H1 (cell line): Measurements from ENCODE around the gene IRS1. TPM values are rescaled to one million over a fixed set of nuclear protein-coding genes. Genes with fewer than 3 reads are reported as not detected.

Experiments
- CREB1 ChIP-seq: IDR thresholded peaks from 2 replicates; pipeline ENCODE4 v1.6.1; 2012; ENCODE audit warnings: inconsistent platforms
- JUN ChIP-seq: IDR thresholded peaks from 2 replicates; pipeline ENCODE4 v1.6.1; 2011; ENCODE audit warnings: low read depth, mild to moderate bottlenecking, improper control_type of control experiment, low read length
- RAD21 ChIP-seq, 2 experiments: IDR thresholded peaks in 1 of 2; conservative IDR thresholded peaks in 1 of 2; 2 replicates each; pipeline ENCODE4 v1.6.1; 2011; ENCODE audit warnings: low read depth in 2 of 2, low read length in 2 of 2, improper control_type of control experiment in 1 of 2, inconsistent platforms in 1 of 2, mild to moderate bottlenecking in 1 of 2, moderate library complexity in 1 of 2
- polyA plus RNA-seq, 7 experiments: library from polyadenylated mRNA; depleted of rRNA in 3 of 7; stranded (reverse) in 5 of 7; unstranded in 2 of 7; fragments of >200 nt in 5 of 7; fragments of 200-250 nt in 2 of 7; gene quantifications; 1 replicate in 5 of 7; 2 replicates in 1 of 7; 4 replicates in 1 of 7; pipeline versions ENCODE4 v1.2.1 to v1.2.3, GENCODE V29; 2011 to 2013; ENCODE audit warnings: missing spikeins in 2 of 7, mixed read lengths in 2 of 7
- total RNA-seq: library from RNA; stranded (reverse); fragmentation: NEBNext Ultra II Directional; extraction: Animal tissue kit (Norgen Biotek cat#: 25700); gene quantifications from 2 replicates; pipeline ENCODE4 v1.2.1, GENCODE V29; 2021
- TF ChIP-seq, protein P1 (sequence below): IDR thresholded peaks from 2 replicates; pipeline ENCODE4 v1.6.1; 2012; ENCODE audit warnings: inconsistent platforms
- TF ChIP-seq, protein P2 (sequence below): IDR thresholded peaks from 2 replicates; pipeline ENCODE4 v1.6.1; 2011; ENCODE audit warnings: low read depth, mild to moderate bottlenecking, low read length; ENCODE audit not compliant: insufficient read depth

The IRS1 gene
- total and polyA plus RNA-seq, 2 of the 8 experiments (the other 6 are each of a cell fraction or from before 2014, with no cell fraction given) = 9.1 to 26.9 TPM

DNA sequence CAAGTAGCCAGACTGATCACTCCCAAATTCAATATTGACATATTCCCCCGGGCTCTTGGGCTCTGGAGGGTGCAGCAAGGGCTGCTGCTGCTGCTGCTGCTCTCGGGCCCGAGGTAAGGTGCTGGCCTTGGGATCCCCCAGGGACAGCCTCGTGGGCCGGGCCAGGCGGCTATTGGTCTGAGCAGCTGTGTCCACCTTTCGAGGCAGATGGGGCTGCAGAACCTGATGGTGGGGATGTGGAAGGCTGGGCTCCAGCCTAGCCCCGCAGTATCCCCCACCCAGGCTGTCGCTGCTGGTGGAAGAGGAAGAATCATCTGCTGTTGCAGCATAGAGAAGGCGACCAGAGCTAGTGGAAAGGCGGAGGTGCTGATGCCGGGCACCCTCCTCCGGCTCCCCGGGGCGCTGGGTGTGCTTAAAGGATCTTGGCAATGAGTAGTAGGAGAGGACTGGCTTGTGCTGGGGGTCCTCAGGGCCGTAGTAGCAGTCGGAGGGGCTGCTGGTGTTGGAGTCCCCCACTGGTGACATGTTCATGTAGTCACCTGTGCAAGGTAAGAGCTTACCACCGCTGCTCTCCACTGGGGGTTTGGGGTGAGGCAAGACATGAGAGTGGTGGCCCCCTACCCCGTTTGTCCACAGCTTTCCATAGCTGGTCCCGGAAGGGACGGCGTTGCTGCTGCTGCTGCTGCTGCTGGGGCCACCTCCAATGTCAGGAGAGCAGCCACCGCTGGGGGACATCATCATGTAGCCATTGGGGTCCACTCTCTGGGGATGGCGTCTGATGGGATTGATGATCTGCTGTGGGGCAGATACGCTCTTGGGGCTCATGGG is 3.4 kb downstream of the IRS1 start (continued):
- TF ChIP-seq, protein P1, sequence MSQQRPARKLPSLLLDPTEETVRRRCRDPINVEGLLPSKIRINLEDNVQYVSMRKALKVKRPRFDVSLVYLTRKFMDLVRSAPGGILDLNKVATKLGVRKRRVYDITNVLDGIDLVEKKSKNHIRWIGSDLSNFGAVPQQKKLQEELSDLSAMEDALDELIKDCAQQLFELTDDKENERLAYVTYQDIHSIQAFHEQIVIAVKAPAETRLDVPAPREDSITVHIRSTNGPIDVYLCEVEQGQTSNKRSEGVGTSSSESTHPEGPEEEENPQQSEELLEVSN = no peak
- TF ChIP-seq RAD21 (IDR thresholded peaks at IDR 0.05 in 1 of 2, conservative IDR thresholded peaks at IDR 0.05 in 1 of 2; ENCODE audit: low read depth in 2 of 2, low read length in 2 of 2) = no peak
- TF ChIP-seq CREB1 = no peak
- TF ChIP-seq, protein P2, sequence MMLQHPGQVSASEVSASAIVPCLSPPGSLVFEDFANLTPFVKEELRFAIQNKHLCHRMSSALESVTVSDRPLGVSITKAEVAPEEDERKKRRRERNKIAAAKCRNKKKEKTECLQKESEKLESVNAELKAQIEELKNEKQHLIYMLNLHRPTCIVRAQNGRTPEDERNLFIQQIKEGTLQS = no peak
- TF ChIP-seq JUN = no peak
- TF ChIP-seq, all 59 proteins: peak for 0
